H9 (cell line): ENCODE data around the gene RAB40B. TPM values are rescaled to one million over a fixed set of nuclear protein-coding genes. Genes with fewer than 3 reads are reported as not detected.

Experiments
- DNase-seq: peaks from one replicate; pipeline ENCODE4 v3.0.0-alpha.2; 2017
- H2AFZ ChIP-seq: one replicate; pipeline ENCODE4 v1.6.1; 2013; ENCODE audit warnings: mild to moderate bottlenecking, low read length, control low read depth, moderate library complexity
- H2AK5ac ChIP-seq: 2 replicates; pipeline ENCODE4 v1.6.1; 2013; ENCODE audit warnings: low read length, control low read depth, mixed read lengths; ENCODE audit not compliant: insufficient read length
- H2BK120ac ChIP-seq: one replicate; pipeline ENCODE4 v1.6.1; 2013; ENCODE audit warnings: low read depth, mild to moderate bottlenecking, low read length, control low read depth, inconsistent platforms; ENCODE audit not compliant: poor library complexity, severe bottlenecking
- H2BK12ac ChIP-seq: 2 replicates; pipeline ENCODE4 v1.6.1; 2013; ENCODE audit warnings: low read length, control low read depth, mixed read lengths, low read depth; ENCODE audit not compliant: insufficient read length
- H2BK15ac ChIP-seq: 2 replicates; pipeline ENCODE4 v1.6.1; 2013; ENCODE audit warnings: low read depth, low read length, control low read depth
- H2BK20ac ChIP-seq: one replicate; pipeline ENCODE4 v1.6.1; 2013; ENCODE audit warnings: low read depth, mild to moderate bottlenecking, low read length, control low read depth, inconsistent platforms; ENCODE audit not compliant: poor library complexity, severe bottlenecking
- H2BK5ac ChIP-seq: 2 replicates; pipeline ENCODE4 v1.6.1; 2013; ENCODE audit warnings: low read length, control low read depth, mixed read lengths; ENCODE audit not compliant: insufficient read length
- H3K14ac ChIP-seq: 2 replicates; pipeline ENCODE4 v1.6.1; 2013; ENCODE audit warnings: low read length, control low read depth; ENCODE audit not compliant: insufficient read depth
- H3K18ac ChIP-seq: 2 replicates; pipeline ENCODE4 v1.6.1; 2013; ENCODE audit warnings: low read depth, mild to moderate bottlenecking, mixed read lengths, low read length, control low read depth; ENCODE audit not compliant: insufficient read length
- H3K23ac ChIP-seq: 2 replicates; pipeline ENCODE4 v1.6.1; 2013; ENCODE audit warnings: low read length, control low read depth, mixed read lengths, low read depth; ENCODE audit not compliant: insufficient read length
- H3K23me2 ChIP-seq: 2 replicates; pipeline ENCODE4 v1.6.1; 2013; ENCODE audit warnings: low read depth, mild to moderate bottlenecking, mixed read lengths, low read length, control low read depth; ENCODE audit not compliant: insufficient read length, poor library complexity, severe bottlenecking
- H3K27ac ChIP-seq: 2 replicates; pipeline ENCODE4 v1.5.1; 2013; ENCODE audit warnings: low read length, control low read depth, mixed read lengths, low read depth; ENCODE audit not compliant: insufficient read length
- H3K27me3 ChIP-seq: 2 replicates; pipeline ENCODE4 v1.6.1; 2013; ENCODE audit warnings: low read length, control low read depth, inconsistent platforms; ENCODE audit not compliant: insufficient read depth
- H3K4ac ChIP-seq: 2 replicates; pipeline ENCODE4 v1.6.1; 2013; ENCODE audit warnings: low read depth, mild to moderate bottlenecking, control low read depth, inconsistent platforms, low read length, moderate library complexity
- H3K4me1 ChIP-seq: 2 replicates; pipeline ENCODE4 v1.6.1; 2013; ENCODE audit warnings: low read length, control low read depth, inconsistent platforms; ENCODE audit not compliant: insufficient read depth
- H3K4me2 ChIP-seq: 2 replicates; pipeline ENCODE4 v1.6.1; 2013; ENCODE audit warnings: low read length, control low read depth, mixed read lengths; ENCODE audit not compliant: insufficient read length, insufficient read depth
- H3K56ac ChIP-seq: 2 replicates; pipeline ENCODE4 v1.6.1; 2013; ENCODE audit warnings: low read depth, mild to moderate bottlenecking, mixed read lengths, low read length, control low read depth; ENCODE audit not compliant: insufficient read length
- H3K79me1 ChIP-seq: 2 replicates; pipeline ENCODE4 v1.6.1; 2013; ENCODE audit warnings: low read depth, mild to moderate bottlenecking, moderate library complexity, low read length, control low read depth, inconsistent platforms; ENCODE audit not compliant: insufficient read depth, poor library complexity, severe bottlenecking
- H3K79me2 ChIP-seq: 2 replicates; pipeline ENCODE4 v1.6.1; 2013; ENCODE audit warnings: low read length, control low read depth, inconsistent platforms; ENCODE audit not compliant: insufficient read depth
- H3K9ac ChIP-seq: 2 replicates; pipeline ENCODE4 v1.6.1; 2013; ENCODE audit warnings: low read length, control low read depth, mixed read lengths; ENCODE audit not compliant: insufficient read length; ENCODE audit errors: extremely low read depth
- H3K9me3 ChIP-seq: one replicate; pipeline ENCODE4 v1.6.1; 2013; ENCODE audit warnings: low read depth, low read length, inconsistent platforms; ENCODE audit not compliant: control insufficient read depth
- H3T11ph ChIP-seq: one replicate; pipeline ENCODE4 v1.6.1; 2013; ENCODE audit warnings: mild to moderate bottlenecking, low read length, control low read depth, inconsistent platforms
- H4K20me1 ChIP-seq: one replicate; pipeline ENCODE4 v1.6.1; 2013; ENCODE audit not compliant: control insufficient read depth, insufficient read length, insufficient read depth
- H4K5ac ChIP-seq: 2 replicates; pipeline ENCODE4 v1.6.1; 2013; ENCODE audit warnings: low read depth, mild to moderate bottlenecking, mixed read lengths, low read length, control low read depth; ENCODE audit not compliant: insufficient read length
- H4K8ac ChIP-seq: replicated peaks from 2 replicates; pipeline ENCODE4 v1.6.1; 2013; ENCODE audit warnings: low read length, control low read depth, mixed read lengths, low read depth; ENCODE audit not compliant: insufficient read length
- H4K91ac ChIP-seq: 2 replicates; pipeline ENCODE4 v1.6.1; 2013; ENCODE audit warnings: low read depth, mild to moderate bottlenecking, moderate library complexity, mixed read lengths, low read length, control low read depth; ENCODE audit not compliant: insufficient read length
- H3K27ac Mint-ChIP-seq, 3 experiments: 2 replicates in 2 of 3; 3 replicates in 1 of 3; pipeline ENCODE4 v1.8.0; 2020 to 2021; ENCODE audit warnings: mixed read lengths in 3 of 3, mild to moderate bottlenecking in 1 of 3, moderate library complexity in 1 of 3
- H3K27me3 Mint-ChIP-seq: 2 replicates; pipeline ENCODE4 v1.8.0; 2021; ENCODE audit warnings: low read depth, mild to moderate bottlenecking, moderate library complexity, mixed read lengths
- H3K36me3 Mint-ChIP-seq, 3 experiments: 2 replicates in 2 of 3; 3 replicates in 1 of 3; pipeline ENCODE4 v1.8.0; 2020 to 2021; ENCODE audit warnings: low read depth in 3 of 3, mixed read lengths in 3 of 3; ENCODE audit not compliant: insufficient read depth in 1 of 3
- H3K4me1 Mint-ChIP-seq, 2 experiments: 2 replicates each; pipeline ENCODE4 v1.8.0; 2020; ENCODE audit warnings: mixed read lengths in 2 of 2
- H3K4me3 Mint-ChIP-seq, 2 experiments: 2 replicates in 1 of 2; 3 replicates in 1 of 2; pipeline ENCODE4 v1.8.0; 2020 to 2021; ENCODE audit warnings: mild to moderate bottlenecking in 2 of 2, mixed read lengths in 2 of 2, moderate library complexity in 1 of 2
- H3K9me3 Mint-ChIP-seq, 2 experiments: 2 replicates in 1 of 2; 3 replicates in 1 of 2; pipeline ENCODE4 v1.8.0; 2020; ENCODE audit warnings: mild to moderate bottlenecking in 2 of 2, mixed read lengths in 2 of 2, moderate library complexity in 1 of 2
- WGBS: extraction: QIAGEN DNeasy Blood & Tissue Kit; methylation state at CpG from one replicate; pipeline ENCODE4 v1.1.7; 2013; ENCODE audit warnings: missing lambda C conversion rate, low lambda C conversion rate, mixed read lengths; ENCODE audit not compliant: insufficient read length; ENCODE audit errors: extremely low coverage; 5-methylcytosine and 5-hydroxymethylcytosine counted together
- total RNA-seq: library from RNA; stranded (reverse); gene quantifications from 2 replicates; pipeline ENCODE4 v1.2.1, GENCODE V29; 2021
- TF ChIP-seq, protein P1 (sequence below): fragments of 200-600 bp; sonication (generic); conservative IDR thresholded peaks from 3 replicates; pipeline ENCODE4 v1.8.0; 2021; ENCODE audit warnings: antibody characterized with exemption, mild to moderate bottlenecking

RAB40B gene
- total RNA-seq, 1 experiment from 2014 or later = 3.5 TPM

DNA sequence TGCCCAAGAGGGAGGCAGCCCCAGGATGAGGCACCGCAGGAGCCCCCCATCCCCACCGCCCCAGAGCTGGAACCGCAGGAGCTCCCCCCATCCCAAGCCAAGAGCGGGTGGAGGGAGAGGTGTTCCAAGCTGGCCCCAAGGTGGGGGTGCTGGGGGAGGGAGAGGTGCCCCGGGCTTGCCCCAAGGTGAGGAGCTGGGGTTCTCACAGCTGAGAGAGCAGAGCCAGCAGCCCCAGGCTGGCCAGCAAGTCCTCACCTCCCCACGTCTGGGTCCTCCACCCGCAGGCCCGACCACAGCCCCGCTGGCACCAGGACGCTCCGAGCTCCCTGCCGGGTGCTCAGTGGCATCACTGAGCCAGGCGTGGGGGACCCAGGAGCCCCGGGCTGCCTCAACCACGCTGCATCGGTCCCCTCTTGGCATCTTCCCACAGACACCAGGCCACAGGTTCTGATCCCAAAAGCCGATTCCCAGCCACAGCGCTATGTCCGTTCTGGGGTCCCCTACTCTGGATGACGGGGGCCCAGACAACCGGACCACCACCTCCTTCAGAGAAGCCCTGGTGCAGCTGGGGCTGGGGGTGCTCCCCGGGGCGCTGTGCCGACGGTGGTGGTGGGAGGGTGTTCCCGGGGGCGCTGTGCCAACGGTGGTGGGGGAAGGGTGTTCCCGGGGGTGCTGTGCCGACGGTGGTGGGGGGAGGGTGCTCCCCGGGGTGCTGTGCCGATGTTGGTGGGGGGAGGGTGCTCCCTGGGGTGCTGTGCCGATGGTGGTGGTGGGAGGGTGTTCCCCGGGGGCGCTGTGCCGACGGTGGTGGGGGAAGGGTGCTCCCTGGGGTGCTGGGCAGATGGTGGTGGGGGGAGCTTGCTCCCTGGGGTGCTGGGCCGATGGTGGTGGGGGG, 34.9 kb downstream of the RAB40B start:
- Histone ChIP-seq H2BK20ac (no peak overlapping the region), H3K4ac (no peak overlapping the region), H4K8ac (no peak overlapping the region), H2BK15ac (no peak overlapping the region), H3K4me1 (no peaks in the 10 kb centered on the region), H3K79me1 (no peaks in the 10 kb centered on the region), H4K20me1 (no peaks in the 10 kb centered on the region), H3K14ac (no peak overlapping the region), H3K23ac (no peak overlapping the region), H3T11ph (no peak overlapping the region), H3K9ac (no peak overlapping the region), H2AFZ (no peak overlapping the region), H3K27ac (no peak overlapping the region), H2BK12ac (no peak overlapping the region), H2BK5ac (no peak overlapping the region), H3K23me2 (no peaks in the 10 kb centered on the region), H4K5ac (no peak overlapping the region), H3K4me2 (no peak overlapping the region), H3K79me2 (no peaks in the 10 kb centered on the region), H3K18ac (no peak overlapping the region), H4K91ac (no peak overlapping the region), H3K56ac (no peak overlapping the region), H2AK5ac (no peak overlapping the region), H3K9me3 (no peaks in the 10 kb centered on the region), H3K27me3 (no peaks in the 10 kb centered on the region), H2BK120ac (no peak overlapping the region)
- TF ChIP-seq, protein P1, sequence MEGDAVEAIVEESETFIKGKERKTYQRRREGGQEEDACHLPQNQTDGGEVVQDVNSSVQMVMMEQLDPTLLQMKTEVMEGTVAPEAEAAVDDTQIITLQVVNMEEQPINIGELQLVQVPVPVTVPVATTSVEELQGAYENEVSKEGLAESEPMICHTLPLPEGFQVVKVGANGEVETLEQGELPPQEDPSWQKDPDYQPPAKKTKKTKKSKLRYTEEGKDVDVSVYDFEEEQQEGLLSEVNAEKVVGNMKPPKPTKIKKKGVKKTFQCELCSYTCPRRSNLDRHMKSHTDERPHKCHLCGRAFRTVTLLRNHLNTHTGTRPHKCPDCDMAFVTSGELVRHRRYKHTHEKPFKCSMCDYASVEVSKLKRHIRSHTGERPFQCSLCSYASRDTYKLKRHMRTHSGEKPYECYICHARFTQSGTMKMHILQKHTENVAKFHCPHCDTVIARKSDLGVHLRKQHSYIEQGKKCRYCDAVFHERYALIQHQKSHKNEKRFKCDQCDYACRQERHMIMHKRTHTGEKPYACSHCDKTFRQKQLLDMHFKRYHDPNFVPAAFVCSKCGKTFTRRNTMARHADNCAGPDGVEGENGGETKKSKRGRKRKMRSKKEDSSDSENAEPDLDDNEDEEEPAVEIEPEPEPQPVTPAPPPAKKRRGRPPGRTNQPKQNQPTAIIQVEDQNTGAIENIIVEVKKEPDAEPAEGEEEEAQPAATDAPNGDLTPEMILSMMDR = no peak
- Mint-ChIP-seq H3K4me3 (no peak overlapping the region), H3K27ac (no peak overlapping the region), H3K4me1 (peaks cover 4 to 12% of the 10 kb centered on the region in 2 experiments), H3K9me3 (peaks cover 0 to 8% of the 10 kb centered on the region in 2 experiments; a peak in 1 of 5 replicates), H3K27me3 (peaks cover 4% of the 10 kb centered on the region), H3K36me3 (no peaks in the 10 kb centered on the region; a peak in 1 of 7 replicates)
- no peak for DNase-seq
- no CpG with 5 or more reads among the region's 39 CpGs for WGBS
